Choroid plexus epithelial cell (primary cell): ENCODE results near the gene NFKB1.
A peak's percentile ranks its signal among the peaks of the same experiment; 100 is the strongest.

ENCODE experiments used
- DNase-seq: peaks from one replicate; pipeline ENCODE4 v3.0.0-alpha.2; 2010; ENCODE audit warnings: low read depth
- H3K4me3 ChIP-seq: 2 replicates; pipeline ENCODE4 v1.5.1; 2011; ENCODE audit warnings: low read depth, mild to moderate bottlenecking, control low read depth, low read length, moderate library complexity
- TF ChIP-seq, protein P1 (sequence below): conservative IDR thresholded peaks from 2 replicates; pipeline ENCODE4 v1.5.1; 2011; ENCODE audit warnings: low read depth, mild to moderate bottlenecking, control low read depth, inconsistent platforms, low read length, moderate library complexity

The NFKB1 gene

DNA sequence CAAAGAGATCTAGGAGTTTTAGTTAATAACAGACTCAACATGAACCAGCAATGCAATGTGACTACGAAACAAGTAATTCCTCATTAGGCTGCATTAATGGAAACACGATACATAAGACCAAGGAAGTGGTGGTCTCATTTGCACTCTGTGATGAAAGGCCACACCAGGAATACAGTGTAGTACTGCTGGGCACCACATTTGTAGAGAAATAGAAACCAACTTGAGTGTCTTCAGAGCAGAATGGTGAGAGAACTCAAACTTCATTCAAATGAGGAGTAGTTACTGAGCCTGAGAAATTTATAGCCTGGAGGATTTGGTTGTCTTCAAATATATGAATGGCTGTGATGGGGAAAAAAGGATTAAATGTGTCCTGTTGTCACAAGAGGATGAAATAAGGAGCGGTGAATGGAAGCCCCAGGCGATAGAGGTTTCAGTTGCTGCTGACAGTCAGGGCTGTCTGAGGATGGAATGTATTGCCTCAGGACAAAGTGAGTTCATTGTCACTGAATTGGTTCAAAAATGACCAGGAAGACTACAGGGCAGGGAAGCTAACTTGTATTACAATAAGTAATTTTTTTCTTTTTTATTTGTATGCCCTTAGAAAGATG lies 50.9 kb downstream of the NFKB1 start:
- H3K4me3 ChIP-seq, result no peak overlapping the region
- TF ChIP-seq, protein P1, sequence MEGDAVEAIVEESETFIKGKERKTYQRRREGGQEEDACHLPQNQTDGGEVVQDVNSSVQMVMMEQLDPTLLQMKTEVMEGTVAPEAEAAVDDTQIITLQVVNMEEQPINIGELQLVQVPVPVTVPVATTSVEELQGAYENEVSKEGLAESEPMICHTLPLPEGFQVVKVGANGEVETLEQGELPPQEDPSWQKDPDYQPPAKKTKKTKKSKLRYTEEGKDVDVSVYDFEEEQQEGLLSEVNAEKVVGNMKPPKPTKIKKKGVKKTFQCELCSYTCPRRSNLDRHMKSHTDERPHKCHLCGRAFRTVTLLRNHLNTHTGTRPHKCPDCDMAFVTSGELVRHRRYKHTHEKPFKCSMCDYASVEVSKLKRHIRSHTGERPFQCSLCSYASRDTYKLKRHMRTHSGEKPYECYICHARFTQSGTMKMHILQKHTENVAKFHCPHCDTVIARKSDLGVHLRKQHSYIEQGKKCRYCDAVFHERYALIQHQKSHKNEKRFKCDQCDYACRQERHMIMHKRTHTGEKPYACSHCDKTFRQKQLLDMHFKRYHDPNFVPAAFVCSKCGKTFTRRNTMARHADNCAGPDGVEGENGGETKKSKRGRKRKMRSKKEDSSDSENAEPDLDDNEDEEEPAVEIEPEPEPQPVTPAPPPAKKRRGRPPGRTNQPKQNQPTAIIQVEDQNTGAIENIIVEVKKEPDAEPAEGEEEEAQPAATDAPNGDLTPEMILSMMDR, result no peak
- no peak for DNase-seq

DNA sequence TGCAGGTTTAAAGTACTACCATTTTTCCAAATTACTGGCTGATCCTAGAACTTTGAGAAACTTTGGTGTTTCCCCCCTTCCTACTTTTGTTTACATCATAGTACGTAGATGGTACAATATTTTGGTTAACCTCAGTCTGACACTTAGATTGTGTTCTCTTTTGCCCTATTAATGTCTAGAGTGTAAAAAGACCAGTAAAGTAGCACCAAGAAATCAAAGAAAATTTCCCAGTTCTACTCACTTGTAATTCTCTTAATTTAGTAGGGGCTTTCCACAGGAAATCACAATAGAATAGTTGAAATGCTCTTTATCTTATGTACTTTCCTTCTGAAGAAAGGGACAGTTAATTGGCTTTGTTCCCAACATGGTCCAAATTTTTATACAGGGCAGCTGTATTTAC lies 51.6 kb downstream of the NFKB1 start:
- H3K4me3 ChIP-seq, result no peak overlapping the region
- peak; percentile 70 for DNase-seq
- TF ChIP-seq, protein P1, result no peak

DNA sequence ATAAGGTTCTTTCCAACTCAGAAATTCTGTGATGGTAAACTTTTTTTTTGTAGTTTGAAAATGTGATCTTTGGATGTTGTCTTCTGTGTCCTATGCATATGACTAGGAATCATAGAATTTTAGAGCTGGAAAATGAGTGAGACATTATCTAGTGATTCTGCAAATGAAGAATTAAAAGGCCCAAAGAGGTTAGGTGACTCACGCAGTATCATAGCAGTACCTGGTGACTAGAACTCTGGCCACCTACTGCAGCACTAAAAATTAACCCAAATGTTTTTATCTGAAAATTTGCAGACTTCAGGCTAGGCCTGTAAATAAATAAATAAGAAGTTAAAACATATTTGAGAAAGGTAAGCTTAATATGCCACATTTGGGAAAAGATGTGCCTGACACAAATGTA lies 52.8 kb downstream of the NFKB1 start:
- peak; percentile 34 for DNase-seq
- TF ChIP-seq, protein P1, result no peak
- H3K4me3 ChIP-seq, result no peak overlapping the region

DNA sequence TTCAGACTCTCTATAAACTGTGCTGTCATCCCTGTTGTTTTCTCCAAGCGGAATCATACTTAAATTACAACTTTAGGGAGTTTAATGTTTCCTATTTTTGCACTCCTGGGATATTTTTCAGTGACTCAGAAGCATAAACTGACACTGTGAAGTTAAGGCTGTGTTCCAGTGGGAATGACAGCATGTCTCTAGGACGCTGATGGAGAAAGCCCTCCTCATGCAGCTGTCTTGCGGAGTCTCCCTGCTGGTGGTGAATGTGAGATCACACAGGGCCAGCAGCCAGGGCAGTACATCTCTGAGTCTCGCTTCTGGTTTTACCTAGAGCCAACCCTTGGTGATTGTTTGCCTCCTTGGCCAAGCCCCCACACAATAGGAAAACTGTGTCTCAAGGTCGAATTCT lies 53.3 kb downstream of the NFKB1 start:
- DNase-seq, result peak; percentile 87
- no peak overlapping the region for H3K4me3 ChIP-seq
- TF ChIP-seq, protein P1, result peak; percentile 31

GRCh38 chr4:102554992-102555391 lies 53.8 kb downstream of the NFKB1 start:
- DNase-seq, result no peak
- no peak overlapping the region for H3K4me3 ChIP-seq
- TF ChIP-seq, protein P1, result no peak

GRCh38 chr4:102557636-102558035 lies 56.5 kb downstream of the NFKB1 start:
- DNase-seq, result no peak
- TF ChIP-seq, protein P1, result no peak
- H3K4me3 ChIP-seq, result no peak overlapping the region

- no peak for DNase-seq
- no peak overlapping the region for H3K4me3 ChIP-seq
- TF ChIP-seq, protein P1, result no peak
These were observed 59.0 kb downstream of the NFKB1 start for GRCh38 chr4:102560115-102560514.
